Spleen (tissue), 11 donors: ENCODE measurements around the gene WNT6. TPM values are rescaled to one million over a fixed set of nuclear protein-coding genes. Genes with fewer than 3 reads are reported as not detected.

ENCODE experiments used
- DNase-seq: peaks from one replicate; pipeline ENCODE4 v3.0.0-alpha.2; 2020
- H3K27ac ChIP-seq, 8 donors: fragments of 200-600 bp; sonication (generic) in 7 of 8; 1 replicate in 4 of 8; 2 replicates in 4 of 8; pipeline versions ENCODE4 v1.5.0 to v1.8.0; 2016 to 2021; ENCODE audit warnings: inconsistent platforms in 4 of 8, mild to moderate bottlenecking in 4 of 8, moderate library complexity in 1 of 8
- H3K27me3 ChIP-seq, 7 donors: fragments of 200-600 bp; sonication (generic) in 6 of 7; replicated peaks in 1 of 7; 1 replicate in 4 of 7; 2 replicates in 3 of 7; pipeline versions ENCODE4 v1.5.0 to v1.8.0; 2016 to 2021; ENCODE audit warnings: inconsistent platforms in 3 of 7, mild to moderate bottlenecking in 1 of 7
- H3K36me3 ChIP-seq, 6 donors: fragments of 200-600 bp; sonication (generic) in 5 of 6; 1 replicate in 4 of 6; 2 replicates in 2 of 6; pipeline versions ENCODE4 v1.5.0 to v1.8.0; 2016 to 2021; ENCODE audit warnings: inconsistent platforms in 2 of 6
- H3K4me1 ChIP-seq, 6 donors: fragments of 200-600 bp; sonication (generic) in 5 of 6; 1 replicate in 3 of 6; 2 replicates in 3 of 6; pipeline versions ENCODE4 v1.5.0 to v1.8.0; 2016 to 2021; ENCODE audit warnings: inconsistent platforms in 3 of 6
- H3K4me3 ChIP-seq, 8 donors: fragments of 200-600 bp; sonication (generic) in 7 of 8; 1 replicate in 4 of 8; 2 replicates in 4 of 8; pipeline versions ENCODE4 v1.5.0 to v1.8.0; 2016 to 2021; ENCODE audit warnings: inconsistent platforms in 4 of 8, mild to moderate bottlenecking in 4 of 8, moderate library complexity in 2 of 8
- H3K9me3 ChIP-seq, 8 donors: fragments of 200-600 bp; sonication (generic) in 7 of 8; 1 replicate in 4 of 8; 2 replicates in 4 of 8; pipeline versions ENCODE4 v1.5.0 to v1.8.0; 2016 to 2021; ENCODE audit warnings: inconsistent platforms in 4 of 8
- POLR2A ChIP-seq, 3 donors: fragments of 450-650 bp; IDR thresholded peaks; one replicate each; pipeline ENCODE4 v1.5.1; 2017; ENCODE audit warnings: antibody characterized with exemption in 3 of 3, mild to moderate bottlenecking in 1 of 3
- POLR2AphosphoS5 ChIP-seq, 3 donors: sonication (generic); formaldehyde crosslinking; IDR thresholded peaks; one replicate each; pipeline ENCODE4 v1.5.1; 2017; ENCODE audit warnings: antibody characterized with exemption in 3 of 3
- WGBS, 5 donors: extraction: QIAGEN DNeasy Blood & Tissue Kit in 3 of 5; methylation state at CpG; one replicate each; pipeline versions ENCODE4 v1.1.5 to v1.1.7; 2013 to 2018; 5-methylcytosine and 5-hydroxymethylcytosine counted together
- intact Hi-C: fragments of 100-400 bp; cut with DNase I; formaldehyde crosslinking; loops from one replicate; pipeline ENCODE4 v1.15.0; 2023; ENCODE audit warnings: low total_unique reads
- polyA plus RNA-seq, 3 donors: library from polyadenylated mRNA; stranded (reverse); fragments of 200-250 nt; gene quantifications; one replicate each; pipeline ENCODE4 v1.2.1, GENCODE V29; 2013
- total RNA-seq, 7 donors: library from RNA; depleted of rRNA in 3 of 7; stranded (reverse); fragments of >200 nt in 3 of 7; fragmentation: NEBNext Ultra II Directional in 4 of 7; extraction: Animal tissue kit (Norgen Biotek cat#: 25700) in 4 of 7; gene quantifications; one replicate each; pipeline versions ENCODE4 v1.1.0 to v1.2.1, GENCODE V29; 2016 to 2021
- TF ChIP-seq, protein P1 (sequence below), 11 experiments: fragments of 200-600 bp in 7 of 11; fragments of 450-650 bp in 4 of 11; sonication (generic) in 4 of 11; IDR thresholded peaks in 8 of 11; conservative IDR thresholded peaks in 3 of 11; 1 replicate in 7 of 11; 2 replicates in 4 of 11; pipeline versions ENCODE4 v1.4.0 to v1.8.0; 2016 to 2021; ENCODE audit warnings: antibody characterized with exemption in 11 of 11, inconsistent platforms in 4 of 11, mild to moderate bottlenecking in 1 of 11
- donor health status: healthy with polysubstance abuse.
- donor health status: DM: no; HTN: no; CAD: no; lungs with moderate emphysema.
- donor health status: DM: no; HTN: no; CAD: no.
- donor health status: Bipolar disorder and iron deficiency.
- donor health status: healthy.
- donor health status: DM: no; HTN: no; CAD: no.
- donor health status: DM: yes; HTN: yes; CAD: no.

WNT6 gene
- total and polyA plus RNA-seq, 10 donors: 1.1 to 10.9 (median 6.7) TPM

DNA sequence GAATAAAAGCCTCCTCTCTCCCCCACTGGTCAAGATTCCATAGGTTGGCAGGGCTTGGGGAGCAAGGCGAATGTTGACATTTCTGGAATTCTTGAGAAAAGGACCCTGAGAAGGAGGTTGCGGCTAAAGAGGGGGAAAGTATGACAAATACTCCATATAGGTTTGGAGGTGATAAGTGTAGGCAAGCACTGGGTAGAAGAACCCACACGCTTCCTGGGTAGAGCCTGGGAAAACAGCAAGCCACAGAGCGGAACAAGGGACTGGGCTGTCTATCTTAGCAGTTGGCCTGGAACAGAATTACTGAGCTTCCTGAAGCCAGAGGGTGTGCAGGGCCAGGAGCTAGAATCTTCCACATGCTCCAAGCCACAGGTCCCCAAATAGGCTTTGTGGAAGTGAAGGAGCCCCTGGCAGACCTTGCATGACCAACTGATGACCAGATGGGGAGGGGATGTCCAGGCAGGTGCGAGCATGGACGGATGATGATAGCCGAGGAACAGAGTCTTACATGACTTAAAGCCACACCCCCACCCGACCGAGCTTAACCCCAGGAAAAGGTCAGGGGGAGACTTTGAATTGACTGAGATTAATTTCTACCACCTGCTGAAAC is 37.9 kb upstream of the WNT6 start:
- no peak for DNase-seq
- Histone ChIP-seq H3K27me3 (no peaks in the 10 kb centered on the region), H3K4me1 (peaks cover 0 to 2% (median 0%) of the 10 kb centered on the region in 6 donors), H3K4me3 (no peak overlapping the region), H3K9me3 (no peaks in the 10 kb centered on the region), H3K27ac (no peak overlapping the region), H3K36me3 (peaks cover 0 to 27% (median 0%) of the 10 kb centered on the region in 6 donors)
- 72 to 80% (median 79%) methylated on average over 9 of the region's 9 CpGs for WGBS, 5 donors
- TF ChIP-seq POLR2A (IDR thresholded peaks at IDR 0.05) (no peak), POLR2AphosphoS5 (IDR thresholded peaks at IDR 0.05) (no peak)
- TF ChIP-seq, protein P1, sequence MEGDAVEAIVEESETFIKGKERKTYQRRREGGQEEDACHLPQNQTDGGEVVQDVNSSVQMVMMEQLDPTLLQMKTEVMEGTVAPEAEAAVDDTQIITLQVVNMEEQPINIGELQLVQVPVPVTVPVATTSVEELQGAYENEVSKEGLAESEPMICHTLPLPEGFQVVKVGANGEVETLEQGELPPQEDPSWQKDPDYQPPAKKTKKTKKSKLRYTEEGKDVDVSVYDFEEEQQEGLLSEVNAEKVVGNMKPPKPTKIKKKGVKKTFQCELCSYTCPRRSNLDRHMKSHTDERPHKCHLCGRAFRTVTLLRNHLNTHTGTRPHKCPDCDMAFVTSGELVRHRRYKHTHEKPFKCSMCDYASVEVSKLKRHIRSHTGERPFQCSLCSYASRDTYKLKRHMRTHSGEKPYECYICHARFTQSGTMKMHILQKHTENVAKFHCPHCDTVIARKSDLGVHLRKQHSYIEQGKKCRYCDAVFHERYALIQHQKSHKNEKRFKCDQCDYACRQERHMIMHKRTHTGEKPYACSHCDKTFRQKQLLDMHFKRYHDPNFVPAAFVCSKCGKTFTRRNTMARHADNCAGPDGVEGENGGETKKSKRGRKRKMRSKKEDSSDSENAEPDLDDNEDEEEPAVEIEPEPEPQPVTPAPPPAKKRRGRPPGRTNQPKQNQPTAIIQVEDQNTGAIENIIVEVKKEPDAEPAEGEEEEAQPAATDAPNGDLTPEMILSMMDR (IDR thresholded peaks at IDR 0.05 in 8 of 11, conservative IDR thresholded peaks at IDR 0.05 in 3 of 11): no peak
- intact Hi-C loops: no loop called here

DNA sequence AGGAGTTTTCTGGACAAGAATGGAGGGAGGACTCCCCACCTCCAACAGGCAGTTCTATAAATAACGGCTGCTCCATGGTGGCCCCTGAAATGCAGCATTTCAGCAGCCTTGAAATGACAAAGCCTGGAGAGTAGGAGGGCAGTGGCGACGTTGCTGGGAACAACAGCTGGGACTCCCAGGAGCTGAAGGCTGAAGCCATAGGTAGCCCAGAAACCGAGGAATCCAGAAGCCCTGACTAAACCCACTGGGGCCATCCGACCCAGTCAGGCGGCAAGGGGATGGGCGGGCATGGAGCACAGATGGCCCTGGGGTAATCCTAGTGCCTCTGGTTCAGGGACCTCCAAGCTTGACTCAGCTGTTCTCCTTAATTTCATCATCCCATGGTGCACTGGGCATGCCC is 37.0 kb upstream of the WNT6 start:
- Histone ChIP-seq H3K27ac (no peak overlapping the region), H3K4me1 (peaks cover 0 to 2% (median 0%) of the 10 kb centered on the region in 6 donors), H3K36me3 (peaks cover 0 to 25% (median 0%) of the 10 kb centered on the region in 6 donors), H3K27me3 (peaks cover 0 to 2% (median 0%) of the 10 kb centered on the region in 7 donors), H3K4me3 (no peak overlapping the region), H3K9me3 (no peaks in the 10 kb centered on the region)
- intact Hi-C loops: no loop called here
- WGBS, 5 donors: 73 to 85% (median 77%) methylated on average over 7 of the region's 7 CpGs
- TF ChIP-seq POLR2A (IDR thresholded peaks at IDR 0.05) (no peak), POLR2AphosphoS5 (IDR thresholded peaks at IDR 0.05) (no peak)
- TF ChIP-seq, protein P1 (IDR thresholded peaks at IDR 0.05 in 8 of 11, conservative IDR thresholded peaks at IDR 0.05 in 3 of 11): no peak
- no peak for DNase-seq

DNA sequence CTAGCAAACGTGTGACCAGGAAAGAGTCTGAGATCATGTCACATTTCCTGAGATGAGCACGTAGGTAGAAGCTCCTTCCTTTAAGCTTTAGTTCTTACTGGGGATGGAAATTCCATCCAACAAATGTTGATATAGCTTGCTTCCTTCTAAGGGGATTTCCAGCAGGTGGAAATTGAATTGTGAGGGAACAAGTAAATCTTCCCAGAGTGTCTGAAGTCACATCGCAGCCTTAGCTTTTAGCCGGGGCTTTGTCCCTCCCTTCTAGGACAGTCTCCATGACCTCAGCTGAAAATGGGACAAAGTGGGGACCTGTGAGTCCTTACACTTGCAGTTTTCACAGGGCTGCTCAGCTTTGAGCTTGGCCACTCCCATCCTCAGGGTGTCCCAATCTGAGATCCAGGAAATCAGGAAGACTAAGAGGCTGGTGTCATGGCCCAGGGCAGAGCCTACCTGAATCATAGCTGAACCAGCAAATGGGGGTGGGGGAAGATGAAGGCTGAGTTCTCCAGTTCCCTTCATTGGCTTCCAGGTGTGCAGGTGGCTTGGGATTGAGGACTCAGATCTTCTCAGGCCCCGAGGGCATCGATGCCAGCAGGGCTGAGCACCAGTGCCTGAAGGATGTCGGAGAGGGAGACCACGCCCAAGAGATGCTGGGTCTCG is 36.3 kb upstream of the WNT6 start:
- Histone ChIP-seq H3K9me3 (no peaks in the 10 kb centered on the region), H3K4me1 (peaks cover 0 to 2% (median 0%) of the 10 kb centered on the region in 6 donors), H3K27ac (no peak overlapping the region), H3K4me3 (no peak overlapping the region), H3K36me3 (peaks cover 0 to 18% (median 0%) of the 10 kb centered on the region in 6 donors), H3K27me3 (peaks cover 0 to 9% (median 0%) of the 10 kb centered on the region in 7 donors)
- intact Hi-C loops: no loop called here
- DNase-seq: no peak
- TF ChIP-seq POLR2AphosphoS5 (IDR thresholded peaks at IDR 0.05): no peak
- TF ChIP-seq, protein P1 (IDR thresholded peaks at IDR 0.05 in 8 of 11, conservative IDR thresholded peaks at IDR 0.05 in 3 of 11): no peak
- no peak for TF ChIP-seq POLR2A (IDR thresholded peaks at IDR 0.05)
- 74 to 86% (median 80%) methylated on average over 7 to 9 of the region's 9 CpGs for WGBS, 5 donors

DNA sequence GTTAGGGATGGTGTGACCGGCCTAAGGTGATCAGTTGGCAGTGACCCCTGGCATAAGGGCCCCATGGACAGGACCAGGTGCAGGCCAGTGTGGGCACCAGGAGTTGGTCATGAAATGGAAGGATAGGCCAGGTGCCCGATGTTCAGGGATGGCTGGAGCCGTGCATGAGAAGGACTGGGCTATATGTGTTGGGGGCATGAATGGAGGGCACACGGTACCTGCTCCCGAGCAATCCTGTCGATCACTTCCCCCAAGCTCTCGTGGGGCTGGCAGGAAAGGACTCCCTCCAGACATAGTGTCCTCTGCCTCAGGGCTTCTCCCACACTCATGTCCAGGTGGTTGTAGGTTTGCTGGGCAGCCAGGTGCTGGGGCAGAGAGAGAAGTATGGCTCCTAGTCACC is 35.6 kb upstream of the WNT6 start:
- no peak overlapping the region for H3K4me3 ChIP-seq
- H3K36me3 ChIP-seq: peaks cover 0 to 12% (median 0%) of the 10 kb centered on the region in 6 donors
- intact Hi-C loops: no loop called here
- peaks cover 0 to 2% (median 0%) of the 10 kb centered on the region in 6 donors for H3K4me1 ChIP-seq
- WGBS, 5 donors: 85 to 91% (median 88%) methylated on average over 7 of the region's 7 CpGs
- H3K27me3 ChIP-seq: peaks cover 0 to 13% (median 0%) of the 10 kb centered on the region in 7 donors
- H3K27ac ChIP-seq: no peak overlapping the region
- TF ChIP-seq, protein P1 (IDR thresholded peaks at IDR 0.05 in 8 of 11, conservative IDR thresholded peaks at IDR 0.05 in 3 of 11): no peak
- TF ChIP-seq POLR2A (IDR thresholded peaks at IDR 0.05) (no peak), POLR2AphosphoS5 (IDR thresholded peaks at IDR 0.05) (no peak)
- DNase-seq: no peak
- no peaks in the 10 kb centered on the region for H3K9me3 ChIP-seq
